HFFc6 (cell line): ENCODE measurements around the gene HDAC3. TPM values are rescaled to one million over a fixed set of nuclear protein-coding genes. Genes with fewer than 3 reads are reported as not detected.

Experiments
- DNase-seq: peaks from one replicate; pipeline ENCODE4 v3.0.0-alpha.2; 2018
- H3K27ac Mint-ChIP-seq: 2 replicates; pipeline ENCODE4 v1.8.0; 2020; ENCODE audit warnings: mild to moderate bottlenecking, mixed read lengths
- H3K27me3 Mint-ChIP-seq: 2 replicates; pipeline ENCODE4 v1.8.0; 2021; ENCODE audit warnings: mild to moderate bottlenecking, moderate library complexity, mixed read lengths; ENCODE audit not compliant: insufficient read depth
- H3K36me3 Mint-ChIP-seq: 2 replicates; pipeline ENCODE4 v1.8.0; 2021; ENCODE audit warnings: low read depth, mixed read lengths
- H3K4me1 Mint-ChIP-seq: 2 replicates; pipeline ENCODE4 v1.8.0; 2020; ENCODE audit warnings: low read depth, mixed read lengths
- H3K4me3 Mint-ChIP-seq: 2 replicates; pipeline ENCODE4 v1.8.0; 2020; ENCODE audit warnings: mild to moderate bottlenecking, moderate library complexity, mixed read lengths
- H3K9me3 Mint-ChIP-seq: 2 replicates; pipeline ENCODE4 v1.8.0; 2020; ENCODE audit warnings: mild to moderate bottlenecking, mixed read lengths
- CTCF ChIP-seq: fragments of 200-600 bp; sonication (generic); IDR thresholded peaks from 2 replicates; pipeline ENCODE4 v1.5.0; 2021; ENCODE audit warnings: antibody characterized with exemption, mild to moderate bottlenecking
- total RNA-seq, 6 experiments: library from RNA; stranded (reverse); fragmentation: NEBNext Ultra II Directional; extraction: Animal tissue kit (Norgen Biotek cat#: 25700); gene quantifications; 2 replicates in 1 of 6; 3 replicates in 5 of 6; pipeline ENCODE4 v1.2.3, GENCODE V29; 2021

HDAC3 gene
- total RNA-seq, 6 experiments from 2014 or later: 52.1 to 63.7 (median 55.1) TPM

DNA sequence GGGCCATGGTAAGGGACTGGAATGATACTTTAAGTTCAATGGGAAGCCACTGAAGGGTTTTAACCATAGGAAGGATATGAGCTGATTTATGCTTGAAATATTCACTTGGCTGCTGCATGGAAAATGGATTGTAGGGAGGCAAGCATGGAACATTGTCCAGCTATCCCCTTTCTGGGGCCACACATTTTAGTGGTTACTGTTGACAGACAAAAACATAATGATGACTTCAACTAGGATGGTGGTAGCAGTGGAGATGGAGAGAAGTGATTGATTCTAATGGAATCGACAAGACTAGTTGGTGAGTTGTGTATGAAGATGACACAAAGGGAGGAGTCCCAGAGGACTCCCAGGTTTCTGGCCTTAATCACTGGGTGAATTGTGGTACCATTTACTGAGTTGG is 20.8 kb upstream of the HDAC3 start:
- no peak for TF ChIP-seq CTCF
- peak overlapping the region; percentile 85 for H3K27ac Mint-ChIP-seq
- H3K4me3 Mint-ChIP-seq: peak overlapping the region; percentile 10; the same call in 1 of the 2 replicates
- H3K27me3 Mint-ChIP-seq: no peaks in the 10 kb centered on the region; the same call in none of the 2 replicates
- peaks cover 71% of the 10 kb centered on the region for H3K36me3 Mint-ChIP-seq
- peaks cover 51% of the 10 kb centered on the region for H3K4me1 Mint-ChIP-seq
- no peak for DNase-seq
- H3K9me3 Mint-ChIP-seq: no peaks in the 10 kb centered on the region

- DNase-seq: no peak
- no peak overlapping the region; the same call in 1 of the 2 replicates for H3K27ac Mint-ChIP-seq
- no peaks in the 10 kb centered on the region; the same call in none of the 2 replicates for H3K27me3 Mint-ChIP-seq
- H3K36me3 Mint-ChIP-seq: peaks cover 69% of the 10 kb centered on the region
- H3K4me3 Mint-ChIP-seq: no peak overlapping the region
- no peak for TF ChIP-seq CTCF
- no peaks in the 10 kb centered on the region for H3K9me3 Mint-ChIP-seq
- H3K4me1 Mint-ChIP-seq: peaks cover 58% of the 10 kb centered on the region
These were observed 19.7 kb upstream of the HDAC3 start for GRCh38 chr5:141656396-141656795.

DNA sequence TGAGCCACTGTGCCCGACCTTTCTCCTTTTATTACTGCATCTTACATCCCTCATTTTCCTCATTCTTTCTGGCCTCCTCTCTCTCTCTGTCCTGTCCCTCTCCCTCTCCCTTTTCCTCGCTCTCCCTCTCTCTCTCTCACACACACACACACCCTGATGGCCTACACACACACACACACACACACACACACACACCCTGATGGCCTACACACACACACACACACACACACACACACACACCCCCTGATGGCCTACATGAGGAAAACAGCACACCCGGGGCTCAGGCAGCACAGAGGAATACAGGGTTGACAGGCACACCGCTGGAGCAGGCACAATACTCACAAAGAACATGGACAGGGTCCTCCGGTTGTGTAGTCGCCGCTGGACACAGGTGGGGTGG is 18.4 kb upstream of the HDAC3 start:
- TF ChIP-seq CTCF: no peak
- DNase-seq: no peak
- H3K27ac Mint-ChIP-seq: peak overlapping the region; percentile 98

GRCh38 chr5:141654298-141654697 is 17.6 kb upstream of the HDAC3 start:
- TF ChIP-seq CTCF: no peak
- Mint-ChIP-seq H3K4me3 (peak overlapping the region; percentile 30; the same call in 1 of the 2 replicates), H3K27ac (peak overlapping the region; percentile 98), H3K27me3 (no peaks in the 10 kb centered on the region; the same call in none of the 2 replicates), H3K36me3 (peaks cover 59% of the 10 kb centered on the region), H3K4me1 (peaks cover 69% of the 10 kb centered on the region), H3K9me3 (no peaks in the 10 kb centered on the region)
- DNase-seq: peak; percentile 82

More for the DNA sequence above, 18.4 kb upstream of the HDAC3 start:
- peaks cover 66% of the 10 kb centered on the region for H3K4me1 Mint-ChIP-seq
- no peaks in the 10 kb centered on the region for H3K9me3 Mint-ChIP-seq
- no peaks in the 10 kb centered on the region; the same call in none of the 2 replicates for H3K27me3 Mint-ChIP-seq
- H3K36me3 Mint-ChIP-seq: peaks cover 65% of the 10 kb centered on the region
- no peak overlapping the region for H3K4me3 Mint-ChIP-seq

DNA sequence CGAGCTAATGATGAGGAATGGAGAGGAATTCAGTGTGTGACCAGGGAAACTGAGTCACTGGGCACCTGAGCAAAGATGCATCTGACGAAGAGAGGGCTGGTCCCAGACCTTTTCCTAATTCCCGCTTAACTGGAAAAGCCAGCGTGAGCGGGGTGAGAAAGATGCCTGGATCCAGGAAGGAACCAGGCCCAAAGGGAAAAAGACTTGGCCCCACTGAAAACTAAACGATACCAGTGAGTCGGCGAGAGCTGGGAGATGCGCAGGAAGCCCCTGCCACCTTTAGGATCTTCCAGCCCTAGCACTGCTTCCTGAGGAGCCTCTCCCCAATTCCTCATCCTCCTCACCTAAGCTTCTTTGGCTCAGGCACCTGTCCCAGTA is 15.1 kb upstream of the HDAC3 start:
- no peaks in the 10 kb centered on the region; the same call in 1 of the 2 replicates for H3K27me3 Mint-ChIP-seq
- H3K27ac Mint-ChIP-seq: no peak overlapping the region

More for the DNA sequence above, 15.1 kb upstream of the HDAC3 start:
- no peak for DNase-seq
- TF ChIP-seq CTCF: no peak
- peak overlapping the region; percentile 94 for H3K4me3 Mint-ChIP-seq
- peaks cover 46% of the 10 kb centered on the region for H3K36me3 Mint-ChIP-seq
- H3K4me1 Mint-ChIP-seq: peaks cover 49% of the 10 kb centered on the region
- H3K9me3 Mint-ChIP-seq: no peaks in the 10 kb centered on the region
